Right kidney (tissue), 1 donor: ENCODE results near the gene VWF.

Experiments
- DNase-seq: peaks from one replicate; pipeline ENCODE4 v3.0.0-alpha.2; 2016

Gene VWF

DNA sequence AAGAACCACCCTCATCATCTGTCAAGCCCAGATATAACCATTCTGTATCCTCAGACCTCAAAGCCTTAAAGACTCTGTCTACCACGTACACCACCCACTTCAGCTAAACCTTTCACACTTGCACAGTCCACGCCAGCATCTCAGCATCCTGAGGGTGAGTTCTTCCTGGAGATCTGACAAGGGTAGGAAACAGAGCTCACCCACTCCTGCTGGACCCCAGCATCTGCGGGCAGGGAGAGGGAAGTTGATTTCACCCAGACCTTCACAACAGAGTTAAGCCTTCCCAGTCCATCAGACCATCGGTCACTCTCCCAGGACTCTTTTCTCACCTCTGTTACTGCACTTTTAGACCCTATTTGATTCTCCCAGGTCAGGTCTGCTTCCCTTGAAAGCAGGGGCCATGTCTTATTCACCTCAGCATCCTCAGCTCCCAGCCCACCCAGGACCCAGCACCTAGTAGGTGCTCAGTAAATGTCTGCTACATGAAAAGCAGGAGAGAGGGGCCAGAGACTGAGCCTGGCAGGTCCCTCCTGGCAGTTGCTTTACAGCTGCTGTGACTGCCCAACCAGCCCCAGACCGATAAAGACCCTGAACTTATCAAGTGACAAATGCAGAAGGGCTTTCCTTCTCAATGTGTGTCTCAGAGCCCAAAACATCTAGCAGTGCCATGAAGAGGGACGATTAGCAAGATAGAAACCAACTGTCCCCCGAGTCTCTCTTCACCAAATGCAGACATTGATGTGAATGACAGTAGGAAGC, 213.5 kb downstream of the VWF start:
- DNase-seq: no peak

DNA sequence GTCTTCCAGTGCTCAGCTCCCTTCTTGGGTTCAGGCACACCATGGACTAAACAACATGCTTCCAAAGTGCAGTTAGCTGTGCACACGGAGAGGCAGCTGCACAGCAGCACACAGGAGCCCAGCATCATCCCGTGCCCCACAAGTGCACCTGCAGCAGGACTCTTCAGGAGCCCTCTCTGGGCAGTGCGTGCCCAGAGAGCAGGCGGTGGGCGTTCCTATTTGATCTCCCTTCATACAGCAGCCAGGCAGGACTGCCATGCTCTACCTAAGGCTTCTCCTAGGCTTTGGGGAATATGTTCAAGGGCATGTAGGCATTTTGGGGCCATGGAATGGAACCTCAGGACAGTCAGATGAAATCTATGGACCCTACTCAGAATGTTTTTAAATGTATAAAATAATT, 214.9 kb downstream of the VWF start:
- DNase-seq: no peak

DNA sequence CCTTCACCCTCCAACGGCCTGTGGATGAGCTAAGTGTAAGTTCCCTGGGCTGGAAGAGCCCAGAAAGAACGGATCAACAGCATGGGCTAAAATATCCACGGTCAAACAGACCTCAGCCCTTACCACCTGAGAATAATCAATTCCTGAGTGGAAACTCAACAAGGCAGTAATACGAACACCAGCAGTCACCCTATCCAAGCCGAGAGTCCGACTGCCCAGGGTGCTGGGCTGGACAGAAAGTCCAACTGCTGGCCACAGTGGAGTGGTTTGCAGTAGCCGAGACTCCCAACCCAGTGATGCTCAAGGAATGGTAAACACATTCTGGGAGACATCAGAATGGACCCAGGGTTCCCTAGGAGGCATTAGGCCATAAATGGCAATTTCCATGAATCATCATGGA, 216.2 kb downstream of the VWF start:
- DNase-seq: no peak

DNA sequence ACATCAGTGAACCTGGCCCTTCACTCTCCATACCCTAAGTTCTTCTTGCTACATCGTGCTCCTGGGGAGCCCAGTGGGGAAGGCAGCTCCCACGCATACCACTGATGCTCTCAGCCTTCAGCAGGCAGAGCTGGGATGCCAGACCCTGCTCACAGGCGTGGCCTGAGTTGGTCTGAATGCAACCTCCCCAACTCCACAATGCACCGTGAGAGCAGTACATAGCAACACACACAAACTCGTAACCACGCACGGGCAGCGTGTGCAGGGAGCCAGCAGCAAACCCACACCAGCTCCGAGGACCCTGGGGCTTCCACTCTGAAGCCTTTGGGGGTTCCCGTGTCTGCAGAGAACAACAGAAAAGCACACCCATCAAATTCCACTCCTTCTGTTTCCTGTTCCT, 216.7 kb downstream of the VWF start:
- no peak for DNase-seq

DNA sequence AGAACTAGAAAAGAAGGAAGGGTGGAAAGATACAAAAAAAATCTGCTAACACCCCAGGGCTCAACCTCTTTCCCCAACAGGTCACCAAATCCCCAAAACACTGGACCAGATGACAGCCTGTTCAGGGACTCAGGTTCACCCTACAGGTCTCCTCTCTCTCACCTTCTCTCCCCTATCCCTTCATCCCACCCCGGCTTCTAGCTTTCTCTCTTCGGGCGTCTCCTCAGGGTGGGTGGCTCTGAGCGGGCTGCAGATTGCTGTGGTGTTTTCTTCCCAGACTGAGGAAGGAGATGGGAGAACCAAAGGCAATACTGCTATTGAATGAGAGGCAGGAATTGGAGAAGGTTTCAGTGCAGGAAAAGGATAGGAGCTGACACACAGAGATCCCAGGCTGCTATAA, 218.7 kb downstream of the VWF start:
- no peak for DNase-seq

DNA sequence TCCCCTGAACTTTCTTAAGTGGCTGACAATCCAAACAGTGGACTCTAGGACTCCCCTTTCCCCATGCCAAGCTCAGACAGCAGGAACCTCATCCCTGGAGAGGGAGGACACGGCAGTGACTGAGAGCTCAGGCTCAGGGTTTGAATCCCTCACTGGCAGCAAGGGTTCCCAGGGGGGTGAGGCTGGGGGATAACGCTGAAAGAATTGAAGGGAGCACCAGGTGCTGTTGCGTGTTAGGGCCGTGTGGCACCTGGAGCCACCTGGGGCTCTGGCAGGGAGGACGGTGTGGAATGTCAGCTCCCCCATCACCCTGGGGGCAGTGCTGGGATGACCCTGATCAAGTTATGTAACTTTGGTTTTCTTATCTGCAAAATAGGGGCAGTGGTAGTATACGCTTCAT, 219.5 kb downstream of the VWF start:
- no peak for DNase-seq

DNA sequence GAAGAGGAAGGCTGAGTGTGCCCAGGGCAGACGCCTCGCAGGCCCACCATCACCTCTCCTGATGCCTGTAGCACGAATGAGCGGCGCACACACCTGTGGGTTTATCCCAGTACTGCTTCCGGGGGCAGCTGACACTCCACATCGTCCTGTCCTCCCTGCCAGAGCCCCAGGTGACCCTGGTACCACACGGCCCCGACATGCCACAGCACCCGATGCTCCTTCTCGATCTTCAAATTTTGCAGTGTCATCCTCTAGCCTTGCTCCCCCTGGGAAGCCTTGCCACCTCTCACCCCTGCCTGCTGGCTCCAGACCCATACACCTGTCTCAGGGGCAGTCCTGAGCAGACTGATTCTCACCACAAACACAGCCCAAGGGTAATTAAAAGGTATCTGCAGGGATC, 220.0 kb downstream of the VWF start:
- no peak for DNase-seq

DNA sequence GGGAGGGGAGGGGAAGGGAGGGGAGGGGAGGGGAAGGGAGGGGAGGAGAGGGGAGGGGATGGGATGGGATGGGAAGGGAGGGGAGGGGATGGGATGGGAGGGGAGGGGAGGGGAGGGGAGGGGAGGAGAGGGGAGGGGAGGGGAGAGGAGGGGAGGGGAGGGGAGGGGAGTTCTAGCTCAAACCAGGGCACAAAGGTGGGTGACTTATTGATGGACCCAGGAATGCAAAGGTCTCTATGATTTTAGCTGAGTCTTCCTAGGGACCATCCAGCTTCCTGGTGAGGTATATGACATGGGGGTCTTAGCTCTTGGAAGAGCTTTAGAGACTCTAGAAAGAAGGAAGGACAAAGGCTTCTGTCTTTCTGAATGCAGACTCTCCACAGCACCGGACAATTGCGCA, 221.7 kb downstream of the VWF start:
- DNase-seq: no peak

DNA sequence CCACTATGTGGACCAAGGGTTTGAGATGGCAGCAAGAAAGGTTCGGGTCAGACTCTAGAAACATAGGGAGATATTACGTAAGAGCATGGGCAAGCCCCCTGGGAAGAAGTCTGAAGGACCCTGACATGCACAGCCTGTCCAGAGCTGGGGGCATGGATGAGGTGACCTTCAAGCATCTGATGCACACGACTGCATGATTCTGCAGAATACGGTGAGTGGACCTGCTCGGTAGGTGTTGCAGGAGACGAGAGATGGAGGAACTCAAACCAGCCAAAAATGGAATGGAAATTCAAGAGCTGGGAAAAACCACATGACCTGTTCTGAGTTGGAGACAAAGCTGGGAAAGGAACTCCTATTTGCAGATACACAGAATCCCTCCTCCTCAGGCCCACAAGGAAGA, 223.1 kb downstream of the VWF start:
- DNase-seq: no peak

DNA sequence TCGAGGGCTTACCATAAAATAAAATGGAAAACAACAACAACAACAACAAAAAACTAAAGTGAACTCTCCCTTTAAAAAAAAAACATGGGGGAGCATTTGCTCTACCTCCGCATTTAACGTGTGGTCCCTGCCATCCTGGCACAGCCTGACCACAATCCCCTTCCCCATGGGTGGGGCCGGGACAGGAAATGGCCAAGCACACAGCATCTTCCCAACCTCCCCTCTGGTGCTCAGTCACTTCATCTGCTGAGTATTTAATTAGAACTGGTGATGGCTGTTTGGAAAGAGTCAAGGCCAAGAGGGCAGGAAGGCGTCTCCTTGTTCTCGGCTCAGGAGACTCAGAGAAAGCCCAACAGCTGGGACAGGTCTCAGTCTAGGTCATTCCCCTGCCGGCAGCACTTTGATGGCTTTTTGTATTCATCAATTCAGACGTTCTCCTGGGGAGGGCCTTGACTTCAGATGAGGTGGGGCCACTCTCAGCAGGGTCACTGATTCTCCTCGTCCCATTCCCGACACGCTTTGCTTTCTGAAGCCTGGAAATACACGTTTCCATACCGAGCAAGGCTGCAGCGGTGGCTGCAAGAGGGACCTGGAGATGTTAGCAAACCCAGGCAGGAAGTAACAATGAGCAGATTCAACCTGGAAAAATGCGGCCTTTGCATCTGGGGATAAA, 223.8 kb downstream of the VWF start:
- no peak for DNase-seq

DNA sequence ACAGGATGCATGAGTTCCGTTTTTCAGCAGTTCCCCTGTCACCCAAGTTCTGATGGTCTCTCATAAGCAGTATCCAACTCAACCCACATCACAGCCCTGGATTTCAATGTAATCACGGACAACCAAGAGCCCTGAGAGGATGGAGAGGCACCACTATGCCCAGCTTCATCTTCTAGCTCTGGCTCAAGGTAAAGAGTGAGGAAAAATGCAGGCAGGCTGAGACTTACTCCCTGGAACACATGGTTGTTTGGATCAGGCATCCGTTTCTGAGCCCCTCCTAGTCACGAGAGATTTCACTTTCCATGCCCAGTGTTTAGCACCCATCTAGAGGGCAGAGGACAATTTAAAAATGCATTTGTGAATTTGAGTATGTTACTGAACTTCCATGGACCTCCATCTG, 224.4 kb downstream of the VWF start:
- no peak for DNase-seq

DNA sequence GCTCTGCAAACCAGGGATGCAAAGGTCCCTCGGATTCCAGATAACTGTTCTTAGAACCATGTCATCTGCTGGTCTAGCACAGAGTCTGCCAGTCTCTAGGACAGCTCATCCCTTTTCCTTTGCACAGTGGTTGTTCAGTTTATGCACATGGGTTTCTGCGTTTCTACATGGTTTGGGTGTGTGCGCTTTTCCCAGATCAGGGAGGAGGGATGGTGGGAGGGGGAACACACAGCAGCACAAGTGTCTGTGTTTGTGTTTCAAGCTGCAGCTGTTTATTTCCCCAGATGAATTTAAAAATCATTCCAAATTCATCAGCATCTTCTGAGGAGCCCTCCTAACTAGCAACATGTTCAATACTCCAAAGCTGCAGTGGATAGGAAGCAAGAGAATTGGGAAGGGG, 224.8 kb downstream of the VWF start:
- DNase-seq: no peak

DNA sequence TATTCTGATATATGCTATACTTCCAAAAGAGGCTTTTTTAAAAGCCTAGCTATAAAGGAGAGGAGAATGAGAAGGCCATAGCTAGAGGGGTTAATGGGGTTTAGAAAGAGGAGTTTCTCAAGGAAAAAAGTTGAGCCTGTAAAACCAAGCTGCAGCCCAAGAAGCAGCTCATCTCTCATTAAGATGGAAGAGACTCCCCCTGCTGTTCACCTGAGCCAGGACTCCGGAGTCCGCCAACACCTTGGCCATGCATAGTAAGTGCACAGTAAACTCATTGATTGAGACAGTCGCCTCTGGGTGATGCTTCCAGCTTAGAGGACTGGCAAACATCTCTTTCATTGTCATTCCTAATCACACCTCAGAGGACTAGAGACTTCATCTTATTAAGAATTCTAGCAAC, 225.6 kb downstream of the VWF start:
- no peak for DNase-seq
